Effector CD8-positive, alpha-beta T cell (primary cell): Measurements from ENCODE around the gene PDXDC1.
"Not testable (repeated sequence)": the region's sequence is repeated elsewhere in the genome, so short reads cannot be mapped to it uniquely, and the experiment has no call there.

Source experiments
- DNase-seq: peaks from one replicate; lab custom pipeline; 2025; lab: John Stamatoyannopoulos, UW

Gene PDXDC1

GRCh38 chr16:15159671-15160070 lies 184.8 kb downstream of the PDXDC1 start:
- not testable (repeated sequence) for DNase-seq

GRCh38 chr16:15160571-15160970 lies 185.7 kb downstream of the PDXDC1 start:
- not testable (repeated sequence) for DNase-seq

GRCh38 chr16:15163055-15163454 lies 188.2 kb downstream of the PDXDC1 start:
- not testable (repeated sequence) for DNase-seq

- DNase-seq, result not testable (repeated sequence)
Observed at GRCh38 chr16:15166177-15166576, 191.4 kb downstream of the PDXDC1 start.

- DNase-seq, result not testable (repeated sequence)
Observed at GRCh38 chr16:15168303-15168702, 193.5 kb downstream of the PDXDC1 start.

GRCh38 chr16:15168953-15169652 lies 194.3 kb downstream of the PDXDC1 start:
- DNase-seq, result not testable (repeated sequence)

GRCh38 chr16:15179909-15180308 lies 205.1 kb downstream of the PDXDC1 start:
- not testable (repeated sequence) for DNase-seq

- not testable (repeated sequence) for DNase-seq
Observed at GRCh38 chr16:15180946-15181345, 206.1 kb downstream of the PDXDC1 start.

- DNase-seq, result not testable (repeated sequence)
Observed at GRCh38 chr16:15184000-15184399, 209.2 kb downstream of the PDXDC1 start.
